H1 (cell line): ENCODE results near the gene PTPN18. TPM values are rescaled to one million over a fixed set of nuclear protein-coding genes. Genes with fewer than 3 reads are reported as not detected.

Source experiments
- CTCF ChIA-PET: fragments of 300-600 bp; sonication (Branson Sonifier 250); formaldehyde crosslinking; loops from one replicate; lab custom pipeline; 2021; ENCODE audit not compliant: partially characterized antibody; lab: Charles Lee
- POLR2A ChIA-PET: fragments of 300-600 bp; sonication (Branson Sonifier 250); formaldehyde crosslinking; loops from one replicate; lab custom pipeline; 2021; ENCODE audit warnings: inconsistent platforms; ENCODE audit not compliant: partially characterized antibody; lab: Charles Lee
- DNase-seq, 2 experiments: peaks; one replicate each; pipeline versions ENCODE4 v3.0.0 to v3.0.0-alpha.2; 2010 to 2022; ENCODE audit warnings: low spot score in 2 of 2, low read depth in 1 of 2, mixed read lengths in 1 of 2
- FAIRE-seq: peaks from 2 replicates; lab custom pipeline; 2011; peaks lifted over from hg19 to GRCh38; lab: Jason Lieb, UNC
- H2AFZ ChIP-seq: 2 replicates; pipeline ENCODE4 v1.8.1; 2012; ENCODE audit warnings: low read length, inconsistent platforms
- H2AK5ac ChIP-seq: 2 replicates; pipeline ENCODE4 v1.6.1; 2013; ENCODE audit warnings: low read depth, low read length
- H2BK120ac ChIP-seq: replicated peaks from 2 replicates; pipeline ENCODE3; 2013; ENCODE audit warnings: low read depth, low read length, inconsistent platforms
- H2BK12ac ChIP-seq: 2 replicates; pipeline ENCODE4 v1.6.1; 2013; ENCODE audit warnings: low read depth, low read length
- H2BK15ac ChIP-seq: 2 replicates; pipeline ENCODE4 v1.6.1; 2013; ENCODE audit warnings: low read length
- H2BK20ac ChIP-seq: 2 replicates; pipeline ENCODE4 v1.6.1; 2013; ENCODE audit warnings: low read length
- H2BK5ac ChIP-seq: 2 replicates; pipeline ENCODE4 v1.6.1; 2013; ENCODE audit warnings: low read depth, low read length
- H3K14ac ChIP-seq: 2 replicates; pipeline ENCODE4 v1.6.1; 2013; ENCODE audit warnings: inconsistent platforms; ENCODE audit not compliant: insufficient read length
- H3K18ac ChIP-seq: 2 replicates; pipeline ENCODE4 v1.6.1; 2013; ENCODE audit warnings: low read length; ENCODE audit errors: extremely low read depth
- H3K23ac ChIP-seq: 2 replicates; pipeline ENCODE4 v1.6.1; 2013; ENCODE audit warnings: inconsistent platforms; ENCODE audit not compliant: insufficient read length
- H3K23me2 ChIP-seq: 2 replicates; pipeline ENCODE4 v1.6.1; 2013; ENCODE audit warnings: low read depth, low read length
- H3K27ac ChIP-seq: 2 replicates; pipeline ENCODE4 v1.6.1; 2011; ENCODE audit warnings: low read depth, low read length, inconsistent platforms
- H3K27me3 ChIP-seq, 4 experiments: replicated peaks in 1 of 4; 1 replicate in 1 of 4; 2 replicates in 3 of 4; pipeline versions ENCODE4 v1.6.1 to v1.8.1; 2011 to 2013; ENCODE audit warnings: low read length in 3 of 4, mild to moderate bottlenecking in 3 of 4, inconsistent platforms in 2 of 4, mixed read lengths in 2 of 4, moderate library complexity in 1 of 4; ENCODE audit not compliant: control insufficient read depth in 3 of 4, insufficient read depth in 3 of 4; ENCODE audit errors: extremely low read depth in 1 of 4
- H3K36me3 ChIP-seq, 4 experiments: 2 replicates each; pipeline versions ENCODE4 v1.6.1 to v1.8.1; 2011 to 2013; ENCODE audit warnings: mild to moderate bottlenecking in 4 of 4, low read length in 3 of 4, moderate library complexity in 2 of 4, control low read depth in 1 of 4, inconsistent platforms in 1 of 4; ENCODE audit not compliant: insufficient read depth in 4 of 4, control insufficient read depth in 2 of 4
- H3K4ac ChIP-seq: replicated peaks from 2 replicates; pipeline ENCODE3; 2013; ENCODE audit warnings: low read length, low read depth, mixed read lengths, inconsistent platforms; ENCODE audit not compliant: insufficient read length
- H3K4me1 ChIP-seq, 4 experiments: replicated peaks in 1 of 4; 1 replicate in 1 of 4; 2 replicates in 3 of 4; pipeline versions ENCODE4 v1.6.1 to v1.8.1; 2011 to 2013; ENCODE audit warnings: low read length in 3 of 4, inconsistent platforms in 2 of 4, mixed read lengths in 1 of 4; ENCODE audit not compliant: insufficient read depth in 4 of 4, control insufficient read depth in 3 of 4
- H3K4me2 ChIP-seq, 2 experiments: 2 replicates each; pipeline versions ENCODE4 v1.6.1 to v1.8.1; 2011 to 2013; ENCODE audit warnings: low read depth in 2 of 2, low read length in 2 of 2, control low read depth in 1 of 2, inconsistent platforms in 1 of 2, mild to moderate bottlenecking in 1 of 2; ENCODE audit not compliant: insufficient read depth in 1 of 2
- H3K4me3 ChIP-seq, 4 experiments: fragments of 200-600, 300-600 bp in 1 of 4; sonication (generic), shearing (Covaris generic), sonication (Bioruptor Twin) in 1 of 4; 2 replicates each; pipeline versions ENCODE4 v1.5.1 to v1.8.1; 2011 to 2016; ENCODE audit warnings: low read length in 4 of 4, low read depth in 3 of 4, control low read depth in 2 of 4, inconsistent platforms in 2 of 4, mild to moderate bottlenecking in 2 of 4, mixed read lengths in 1 of 4, moderate library complexity in 1 of 4; ENCODE audit not compliant: insufficient read depth in 2 of 4; ENCODE audit errors: extremely low read depth in 1 of 4
- H3K56ac ChIP-seq: replicated peaks from 2 replicates; pipeline ENCODE3; 2013; ENCODE audit warnings: low read depth, mild to moderate bottlenecking, mixed read lengths, low read length, inconsistent platforms; ENCODE audit not compliant: insufficient read length
- H3K79me1 ChIP-seq: 2 replicates; pipeline ENCODE4 v1.6.1; 2013; ENCODE audit warnings: low read depth, low read length, control low read depth
- H3K79me2 ChIP-seq, 2 experiments: 2 replicates each; pipeline versions ENCODE4 v1.6.1 to v1.8.1; 2012 to 2013; ENCODE audit warnings: low read length in 2 of 2, mild to moderate bottlenecking in 2 of 2, inconsistent platforms in 1 of 2; ENCODE audit not compliant: insufficient read depth in 2 of 2, control insufficient read depth in 1 of 2
- H3K9ac ChIP-seq, 4 experiments: replicated peaks in 1 of 4; 1 replicate in 1 of 4; 2 replicates in 3 of 4; pipeline versions ENCODE4 v1.6.1 to v1.8.1; 2011 to 2013; ENCODE audit warnings: low read depth in 3 of 4, low read length in 3 of 4, control low read depth in 2 of 4, mild to moderate bottlenecking in 2 of 4, moderate library complexity in 2 of 4, inconsistent platforms in 1 of 4; ENCODE audit errors: extremely low read depth in 1 of 4
- H3K9me3 ChIP-seq, 2 experiments: 2 replicates each; pipeline versions ENCODE4 v1.6.1 to v1.8.1; 2012 to 2013; ENCODE audit warnings: mild to moderate bottlenecking in 2 of 2, moderate library complexity in 2 of 2, control low read depth in 1 of 2, inconsistent platforms in 1 of 2, low read depth in 1 of 2, low read length in 1 of 2, mixed read lengths in 1 of 2; ENCODE audit not compliant: insufficient read depth in 2 of 2
- H4K20me1 ChIP-seq, 2 experiments: replicated peaks in 1 of 2; 2 replicates each; pipeline versions ENCODE3 to v1.8.1; 2011 to 2013; ENCODE audit warnings: inconsistent platforms in 2 of 2, low read length in 2 of 2, mild to moderate bottlenecking in 1 of 2; ENCODE audit not compliant: insufficient read depth in 2 of 2, control insufficient read depth in 1 of 2
- H4K5ac ChIP-seq: 2 replicates; pipeline ENCODE4 v1.6.1; 2013; ENCODE audit warnings: low read length, low read depth, mixed read lengths, inconsistent platforms; ENCODE audit not compliant: insufficient read length
- H4K8ac ChIP-seq: 2 replicates; pipeline ENCODE4 v1.8.0; 2013; ENCODE audit warnings: mild to moderate bottlenecking, moderate library complexity, low read length, inconsistent platforms; ENCODE audit not compliant: insufficient read depth; ENCODE audit errors: extremely low read depth
- H4K91ac ChIP-seq: replicated peaks from 2 replicates; pipeline ENCODE3; 2013; ENCODE audit warnings: low read length, mixed read lengths, inconsistent platforms; ENCODE audit not compliant: insufficient read length
- POLR2AphosphoS5 ChIP-seq: IDR thresholded peaks from 2 replicates; pipeline ENCODE4 v1.6.1; 2011; ENCODE audit warnings: low read depth, low read length
- RNF2 ChIP-seq: fragments of 200-900, 300-1000 bp; sonication (generic); IDR thresholded peaks from 2 replicates; pipeline ENCODE4 v1.7.1; 2016; ENCODE audit warnings: borderline replicate concordance, low read depth, mild to moderate bottlenecking, antibody characterized with exemption, low read length; ENCODE audit not compliant: poor library complexity, severe bottlenecking; ENCODE audit errors: missing control alignments
- SP2 ChIP-seq: IDR thresholded peaks from 2 replicates; pipeline ENCODE4 v1.6.1; 2012; ENCODE audit warnings: mild to moderate bottlenecking, low read length, inconsistent platforms
- TAF7 ChIP-seq: optimal IDR thresholded peaks from 2 replicates; pipeline ENCODE3; 2011; ENCODE audit warnings: low read depth, mild to moderate bottlenecking, inconsistent platforms, low read length, moderate library complexity, borderline replicate concordance
- WGBS, 2 experiments: shearing (Covaris generic) in 1 of 2; methylation state at CpG; one replicate each; pipeline versions ENCODE4 v1.1.6 to v1.1.7; 2013 to 2015; ENCODE audit warnings: low lambda C conversion rate in 2 of 2, mixed read lengths in 2 of 2, inconsistent platforms in 1 of 2, low coverage in 1 of 2, missing lambda C conversion rate in 1 of 2; ENCODE audit not compliant: insufficient replicate concordance in 2 of 2, insufficient coverage in 1 of 2, insufficient read length in 1 of 2; ENCODE audit errors: extremely low coverage in 1 of 2, missing lambda C conversion rate in 1 of 2; 5-methylcytosine and 5-hydroxymethylcytosine counted together
- polyA plus RNA-seq, 7 experiments: library from polyadenylated mRNA; depleted of rRNA in 3 of 7; stranded (reverse) in 5 of 7; unstranded in 2 of 7; fragments of >200 nt in 5 of 7; fragments of 200-250 nt in 2 of 7; gene quantifications; 1 replicate in 5 of 7; 2 replicates in 1 of 7; 4 replicates in 1 of 7; pipeline versions ENCODE4 v1.2.1 to v1.2.3, GENCODE V29; 2011 to 2013; ENCODE audit warnings: missing spikeins in 2 of 7, mixed read lengths in 2 of 7
- total RNA-seq: library from RNA; stranded (reverse); fragmentation: NEBNext Ultra II Directional; extraction: Animal tissue kit (Norgen Biotek cat#: 25700); gene quantifications from 2 replicates; pipeline ENCODE4 v1.2.1, GENCODE V29; 2021
- TF ChIP-seq, protein P1 (sequence below): IDR thresholded peaks from 2 replicates; pipeline ENCODE4 v1.6.1; 2012; ENCODE audit warnings: inconsistent platforms

The PTPN18 gene
- total and polyA plus RNA-seq, 2 of the 8 experiments (the other 6 are each of a cell fraction or from before 2014, with no cell fraction given), result 13.2 to 14.7 TPM

- Histone ChIP-seq H2BK15ac (no peak overlapping the region), H2BK20ac (no peak overlapping the region), H2AK5ac (no peak overlapping the region), H2AFZ (no peak overlapping the region), H2BK12ac (no peak overlapping the region), H4K5ac (no peak overlapping the region), H3K23me2 (peaks cover 2% of the 10 kb centered on the region; the same call in 1 of the 2 replicates), H3K79me1 (no peaks in the 10 kb centered on the region), H3K4me2 (no peak overlapping the region), H3K23ac (no peak overlapping the region), H3K14ac (no peak overlapping the region), H4K91ac (no peak overlapping the region), H3K4me1 (no peaks in the 10 kb centered on the region), H4K20me1 (peaks cover 0 to 5% of the 10 kb centered on the region in 2 experiments), H3K4me3 (no peak overlapping the region), H2BK120ac (no peak overlapping the region), H3K79me2 (no peaks in the 10 kb centered on the region), H3K27me3 (no peaks in the 10 kb centered on the region; a peak in 1 of 7 replicates), H3K9ac (no peak overlapping the region), H3K4ac (no peak overlapping the region), H3K36me3 (no peaks in the 10 kb centered on the region), H2BK5ac (no peak overlapping the region), H3K27ac (no peak overlapping the region), H3K56ac (no peak overlapping the region), H3K9me3 (no peaks in the 10 kb centered on the region), H3K18ac (no peak overlapping the region), H4K8ac (no peak overlapping the region)
- POLR2A ChIA-PET, result no interaction called here
- CTCF ChIA-PET, result no interaction called here
- TF ChIP-seq TAF7, result no peak
- TF ChIP-seq, protein P1, sequence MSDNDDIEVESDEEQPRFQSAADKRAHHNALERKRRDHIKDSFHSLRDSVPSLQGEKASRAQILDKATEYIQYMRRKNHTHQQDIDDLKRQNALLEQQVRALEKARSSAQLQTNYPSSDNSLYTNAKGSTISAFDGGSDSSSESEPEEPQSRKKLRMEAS, result no peak
- TF ChIP-seq RNF2, result no peak
- no peak for TF ChIP-seq POLR2AphosphoS5
- no peak for TF ChIP-seq SP2
- no peak for FAIRE-seq
- 86% methylated on average over 4 of the region's 4 CpGs; no CpG with 5 or more reads in 1 of the 2 experiments for WGBS, 2 experiments
- no peak for DNase-seq
Measured at GRCh38 chr2:130307850-130308249, 48.0 kb upstream of the PTPN18 start.
